C4-2B (cell line): ENCODE data around the gene FEZF2.

Experiments used
- H3K27ac ChIP-seq: fragments of 450-650 bp; 2 replicates; pipeline ENCODE4 v1.5.1; 2017
- CTCF ChIP-seq: fragments of 450-650 bp; conservative IDR thresholded peaks from 2 replicates; pipeline ENCODE4 v1.5.1; 2017; ENCODE audit warnings: mild to moderate bottlenecking
- ZFX ChIP-seq: fragments of 450-650 bp; IDR thresholded peaks from 2 replicates; pipeline ENCODE4 v1.6.1; 2017

The FEZF2 gene

DNA sequence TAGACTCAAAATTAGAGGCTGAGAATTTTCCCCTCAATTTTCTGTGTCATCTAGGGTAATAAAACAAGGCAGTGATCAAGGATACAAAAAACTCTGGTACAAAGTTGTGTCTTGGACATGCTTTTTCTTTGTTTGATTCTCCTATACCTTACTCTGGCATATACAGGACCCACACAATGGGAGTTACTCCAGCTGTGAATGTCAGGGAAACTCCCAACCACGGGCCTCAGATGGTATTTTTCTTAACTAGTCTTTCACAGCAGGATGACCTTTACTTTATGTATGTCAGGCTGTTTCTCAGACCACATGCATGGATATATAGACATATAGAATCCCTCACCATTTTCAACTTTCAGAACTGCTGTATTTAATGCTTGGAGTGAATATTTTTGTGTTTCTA, 41.3 kb downstream of the FEZF2 start:
- H3K27ac ChIP-seq, result no peak overlapping the region
- TF ChIP-seq CTCF (no peak), ZFX (no peak)

DNA sequence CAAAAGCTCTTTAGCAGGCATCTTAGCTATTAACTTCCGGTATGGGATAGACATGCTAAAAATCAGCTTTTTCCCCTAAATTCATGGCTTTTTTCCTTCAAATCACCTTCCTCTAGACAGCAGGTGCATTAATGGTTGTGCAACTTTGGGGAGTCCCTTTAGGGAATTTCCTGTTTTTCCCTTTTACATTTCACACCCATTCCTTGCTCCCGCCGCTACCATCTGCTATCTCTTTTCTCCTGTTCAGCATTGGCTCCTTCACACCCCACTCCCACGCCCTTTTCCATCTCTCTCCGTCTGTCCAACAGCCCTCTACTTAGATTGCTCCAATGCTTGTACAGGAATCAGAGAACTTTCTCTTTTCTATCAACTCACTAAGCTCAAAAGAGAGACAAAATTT, 43.4 kb downstream of the FEZF2 start:
- H3K27ac ChIP-seq, result no peak overlapping the region
- TF ChIP-seq CTCF (no peak), ZFX (no peak)

GRCh38 chr3:62325896-62326295, 47.5 kb downstream of the FEZF2 start:
- no peak overlapping the region for H3K27ac ChIP-seq
- TF ChIP-seq CTCF, result no peak
- no peak for TF ChIP-seq ZFX

DNA sequence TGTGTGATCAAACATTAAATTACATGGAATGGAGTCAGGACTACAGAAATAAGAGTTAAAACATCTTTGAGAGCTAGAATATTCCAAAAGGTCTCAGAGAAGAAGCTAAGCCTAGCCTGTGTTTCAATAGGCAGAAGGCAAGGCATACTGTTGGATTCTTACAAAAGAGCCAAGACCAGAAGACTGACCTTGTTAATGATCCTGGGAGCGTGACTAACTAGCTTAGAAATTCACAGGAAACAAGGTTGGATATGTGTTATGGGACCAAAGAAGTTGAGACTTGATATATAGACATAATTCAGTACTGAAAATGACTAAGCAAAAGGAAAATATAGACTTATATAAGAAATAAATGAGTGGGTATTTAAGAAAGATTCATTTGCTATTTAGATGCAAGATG, 50.1 kb downstream of the FEZF2 start:
- H3K27ac ChIP-seq, result no peak overlapping the region
- TF ChIP-seq CTCF, result no peak
- no peak for TF ChIP-seq ZFX
